GM10248 (cell line): ENCODE data around the gene PSMG3.

Experiments used
- CTCF ChIA-PET: fragments of 300-600 bp; sonication (Branson Sonifier 250); formaldehyde crosslinking; extraction: SDS; loops from one replicate; lab custom pipeline; 2021; ENCODE audit warnings: antibody characterized with exemption; lab: Yijun Ruan, JAX
- POLR2A ChIA-PET: fragments of 350-650 bp; sonication (Branson Sonifier 250); formaldehyde crosslinking; extraction: SDS; loops from one replicate; lab custom pipeline; 2020; ENCODE audit warnings: antibody characterized with exemption; lab: Yijun Ruan, JAX
- DNase-seq: peaks from one replicate; pipeline ENCODE4 v3.0.0; 2012; ENCODE audit errors: extremely low spot score
- TF ChIP-seq, protein P1 (sequence below): IDR thresholded peaks from 2 replicates; pipeline ENCODE4 v1.5.1; 2012; ENCODE audit warnings: mild to moderate bottlenecking, low read depth; ENCODE audit errors: extremely low read depth, missing control alignments, control extremely low read depth

The PSMG3 gene

GRCh38 chr7:1603346-1604225 is 33.8 kb upstream of the PSMG3 start:
- ChIA-PET CTCF (no interaction called here), POLR2A (no interaction called here)
- DNase-seq: no peak
- TF ChIP-seq, protein P1, sequence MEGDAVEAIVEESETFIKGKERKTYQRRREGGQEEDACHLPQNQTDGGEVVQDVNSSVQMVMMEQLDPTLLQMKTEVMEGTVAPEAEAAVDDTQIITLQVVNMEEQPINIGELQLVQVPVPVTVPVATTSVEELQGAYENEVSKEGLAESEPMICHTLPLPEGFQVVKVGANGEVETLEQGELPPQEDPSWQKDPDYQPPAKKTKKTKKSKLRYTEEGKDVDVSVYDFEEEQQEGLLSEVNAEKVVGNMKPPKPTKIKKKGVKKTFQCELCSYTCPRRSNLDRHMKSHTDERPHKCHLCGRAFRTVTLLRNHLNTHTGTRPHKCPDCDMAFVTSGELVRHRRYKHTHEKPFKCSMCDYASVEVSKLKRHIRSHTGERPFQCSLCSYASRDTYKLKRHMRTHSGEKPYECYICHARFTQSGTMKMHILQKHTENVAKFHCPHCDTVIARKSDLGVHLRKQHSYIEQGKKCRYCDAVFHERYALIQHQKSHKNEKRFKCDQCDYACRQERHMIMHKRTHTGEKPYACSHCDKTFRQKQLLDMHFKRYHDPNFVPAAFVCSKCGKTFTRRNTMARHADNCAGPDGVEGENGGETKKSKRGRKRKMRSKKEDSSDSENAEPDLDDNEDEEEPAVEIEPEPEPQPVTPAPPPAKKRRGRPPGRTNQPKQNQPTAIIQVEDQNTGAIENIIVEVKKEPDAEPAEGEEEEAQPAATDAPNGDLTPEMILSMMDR: no peak

DNA sequence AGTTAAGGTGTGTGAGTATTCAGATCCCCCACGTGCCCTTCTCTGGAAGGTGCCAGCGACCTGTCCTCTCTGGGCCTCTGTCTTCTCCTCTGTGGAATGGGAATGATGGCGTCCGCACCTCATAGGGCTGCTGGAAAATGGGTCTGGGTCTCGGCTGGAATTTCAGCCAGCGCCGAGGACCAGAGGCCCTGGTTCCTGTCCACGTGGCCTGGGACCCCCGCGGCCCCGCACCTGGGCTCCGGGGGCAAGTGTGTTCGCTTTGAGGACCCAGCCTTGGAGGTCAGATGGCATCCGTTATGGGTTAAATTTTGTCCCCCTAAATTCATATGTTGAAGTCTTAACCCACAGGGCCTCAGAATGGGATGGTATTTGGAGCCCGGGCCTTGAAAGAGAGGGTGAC is 32.6 kb upstream of the PSMG3 start:
- POLR2A ChIA-PET: no interaction called here
- TF ChIP-seq, protein P1: no peak
- CTCF ChIA-PET: no interaction called here
- no peak for DNase-seq

- DNase-seq: no peak
- ChIA-PET POLR2A (no interaction called here), CTCF (no interaction called here)
- TF ChIP-seq, protein P1: no peak
Observed at GRCh38 chr7:1601956-1602355, 32.1 kb upstream of the PSMG3 start.

- ChIA-PET POLR2A (no interaction called here), CTCF (interaction anchor here (1.0 kb wide), 1 partner anchor 21 kb away, joined by 3 read pairs; no protein-coding TSS in a partner anchor)
- no peak for DNase-seq
- TF ChIP-seq, protein P1: no peak
Observed at GRCh38 chr7:1599640-1600395, 30.0 kb upstream of the PSMG3 start.

DNA sequence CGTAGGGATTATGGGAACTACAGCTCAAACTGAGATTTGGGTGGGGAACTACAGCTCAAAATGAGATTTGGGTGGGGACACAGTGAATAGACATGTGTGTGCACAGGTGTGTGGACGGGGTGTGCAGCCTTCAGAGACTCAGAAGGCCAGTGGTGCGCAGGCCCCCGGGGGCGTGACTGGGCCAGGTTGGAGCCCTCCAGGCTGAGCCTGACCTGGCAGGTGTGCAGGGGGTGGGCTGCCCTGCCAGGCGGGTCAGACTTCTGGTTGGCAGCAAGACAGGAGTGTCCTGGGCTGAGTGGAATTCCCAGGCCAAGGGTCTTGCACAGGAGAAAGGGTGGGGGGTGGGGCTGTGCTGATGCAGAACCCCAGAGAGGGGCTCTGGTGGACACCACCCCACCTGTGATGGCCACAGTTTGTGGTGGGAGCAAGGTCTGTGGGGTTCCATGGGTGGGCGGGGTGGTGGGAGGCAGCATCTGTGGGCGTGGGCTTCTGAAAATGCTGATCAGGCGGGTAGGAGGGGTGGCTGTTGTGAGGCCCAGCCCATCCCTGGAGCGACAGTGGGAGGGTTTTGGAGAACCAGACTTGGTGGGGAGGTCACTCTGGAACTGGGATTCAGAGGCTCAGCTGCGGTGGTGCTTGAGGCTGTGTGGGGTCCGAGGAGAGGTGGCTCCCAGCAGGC is 29.3 kb upstream of the PSMG3 start:
- no peak for DNase-seq
- TF ChIP-seq, protein P1: no peak
- ChIA-PET CTCF (no interaction called here), POLR2A (no interaction called here)

GRCh38 chr7:1598286-1598685 is 28.5 kb upstream of the PSMG3 start:
- ChIA-PET CTCF (no interaction called here), POLR2A (interaction anchor here (0.5 kb wide), 1 partner anchor 38 kb away, joined by 6 read pairs; no protein-coding TSS in a partner anchor)
- TF ChIP-seq, protein P1: no peak
- no peak for DNase-seq
